Liver (tissue), 9 donors: Measurements from ENCODE around the gene CORO7. TPM values are rescaled to one million over a fixed set of nuclear protein-coding genes. Genes with fewer than 3 reads are reported as not detected.

Experiments
- DNase-seq: peaks from one replicate; pipeline ENCODE4 v3.0.0-alpha.2; 2017; ENCODE audit warnings: low spot score
- H3K27ac ChIP-seq, 2 donors: one replicate each; pipeline ENCODE4 v1.7.0; 2013; ENCODE audit warnings: inconsistent platforms in 2 of 2, low read length in 2 of 2, control low read depth in 1 of 2, low read depth in 1 of 2, mild to moderate bottlenecking in 1 of 2
- H3K27me3 ChIP-seq, 4 donors: one replicate each; pipeline versions ENCODE4 v1.6.1 to v1.7.0; 2013; ENCODE audit warnings: low read length in 3 of 4, inconsistent platforms in 1 of 4, mild to moderate bottlenecking in 1 of 4, moderate library complexity in 1 of 4; ENCODE audit not compliant: control insufficient read depth in 4 of 4, insufficient read depth in 4 of 4
- H3K36me3 ChIP-seq, 4 donors: one replicate each; pipeline versions ENCODE4 v1.6.1 to v1.7.0; 2013; ENCODE audit warnings: low read length in 3 of 4, mild to moderate bottlenecking in 3 of 4, low read depth in 1 of 4, moderate library complexity in 1 of 4; ENCODE audit not compliant: control insufficient read depth in 4 of 4, insufficient read depth in 3 of 4
- H3K4me1 ChIP-seq, 4 donors: one replicate each; pipeline versions ENCODE4 v1.6.1 to v1.7.0; 2013; ENCODE audit warnings: low read length in 3 of 4, mild to moderate bottlenecking in 3 of 4, moderate library complexity in 1 of 4; ENCODE audit not compliant: control insufficient read depth in 4 of 4, insufficient read depth in 4 of 4
- H3K4me3 ChIP-seq, 3 donors: one replicate each; pipeline versions ENCODE4 v1.6.1 to v1.7.0; 2013; ENCODE audit warnings: low read length in 3 of 3, control low read depth in 1 of 3, low read depth in 1 of 3, mild to moderate bottlenecking in 1 of 3
- H3K9ac ChIP-seq, 2 donors: one replicate each; pipeline ENCODE4 v1.7.0; 2013; ENCODE audit warnings: low read length in 2 of 2, mild to moderate bottlenecking in 2 of 2, moderate library complexity in 2 of 2, control low read depth in 1 of 2, low read depth in 1 of 2
- H3K9me3 ChIP-seq, 4 donors: one replicate each; pipeline versions ENCODE4 v1.6.1 to v1.7.0; 2013; ENCODE audit warnings: low read length in 3 of 4; ENCODE audit not compliant: control insufficient read depth in 4 of 4
- ATF3 ChIP-seq: IDR thresholded peaks from 2 replicates; pipeline ENCODE4 v1.6.1; 2016; ENCODE audit warnings: antibody characterized with exemption
- EGR1 ChIP-seq, 2 donors: IDR thresholded peaks; 2 replicates each; pipeline ENCODE4 v1.6.1; 2016 to 2018; ENCODE audit warnings: antibody characterized with exemption in 2 of 2, low read depth in 2 of 2
- FOXA1 ChIP-seq: IDR thresholded peaks from 2 replicates; pipeline ENCODE4 v1.6.1; 2016; ENCODE audit warnings: antibody characterized with exemption
- FOXA2 ChIP-seq: IDR thresholded peaks from 2 replicates; pipeline ENCODE4 v1.6.1; 2016; ENCODE audit warnings: antibody characterized with exemption
- GABPA ChIP-seq, 2 donors: IDR thresholded peaks in 1 of 2; conservative IDR thresholded peaks in 1 of 2; 2 replicates each; pipeline ENCODE4 v1.6.1; 2016; ENCODE audit warnings: antibody characterized with exemption in 2 of 2, mild to moderate bottlenecking in 1 of 2, moderate library complexity in 1 of 2
- JUND ChIP-seq, 2 donors: IDR thresholded peaks; 2 replicates each; pipeline ENCODE4 v1.6.1; 2016; ENCODE audit warnings: antibody characterized with exemption in 2 of 2
- MAX ChIP-seq: IDR thresholded peaks from 2 replicates; pipeline ENCODE4 v1.6.1; 2016; ENCODE audit warnings: antibody characterized with exemption
- RAD21 ChIP-seq, 2 donors: IDR thresholded peaks; 2 replicates each; pipeline ENCODE4 v1.6.1; 2016; ENCODE audit warnings: antibody characterized with exemption in 2 of 2, mild to moderate bottlenecking in 2 of 2
- REST ChIP-seq: IDR thresholded peaks from 2 replicates; pipeline ENCODE4 v1.6.1; 2016; ENCODE audit warnings: antibody characterized with exemption, mild to moderate bottlenecking
- RXRA ChIP-seq, 2 donors: IDR thresholded peaks; 2 replicates each; pipeline ENCODE4 v1.6.1; 2017 to 2018; ENCODE audit warnings: antibody characterized with exemption in 2 of 2, mild to moderate bottlenecking in 1 of 2
- SP1 ChIP-seq: IDR thresholded peaks from 2 replicates; pipeline ENCODE4 v1.6.1; 2018; ENCODE audit warnings: antibody characterized with exemption, mild to moderate bottlenecking
- YY1 ChIP-seq: IDR thresholded peaks from 2 replicates; pipeline ENCODE4 v1.6.1; 2016; ENCODE audit warnings: antibody characterized with exemption, mild to moderate bottlenecking
- ZBTB33 ChIP-seq: IDR thresholded peaks from 2 replicates; pipeline ENCODE4 v1.6.1; 2016; ENCODE audit warnings: antibody characterized with exemption
- WGBS: extraction: QIAGEN DNeasy Blood & Tissue Kit; methylation state at CpG from one replicate; pipeline ENCODE4 v1.1.7; 2013; 5-methylcytosine and 5-hydroxymethylcytosine counted together
- polyA plus RNA-seq, 2 donors: library from polyadenylated mRNA; stranded (reverse) in 1 of 2; unstranded in 1 of 2; fragments of 200-250 nt in 1 of 2; fragments of >200 nt in 1 of 2; fragmentation: Nextera tagmentation in 1 of 2; extraction: Ambion mirVana in 1 of 2; gene quantifications; one replicate each; pipeline versions ENCODE4 v1.2.1 to v1.2.3, GENCODE V29; 2013 to 2015
- total RNA-seq, 2 donors: library from RNA; depleted of rRNA; stranded (reverse); fragments of >200 nt; gene quantifications; one replicate each; pipeline ENCODE4 v1.2.3, GENCODE V29; 2014
- donor health status: healthy.
- donor health status: healthy.
- donor health status: healthy.
- donor health status: healthy.
- donor health status: healthy.

Gene CORO7
- total and polyA plus RNA-seq, 4 donors, result 7.3 to 21.5 (median 13.0) TPM

- Histone ChIP-seq H3K36me3 (peaks cover 4 to 9% (median 7%) of the 10 kb centered on the region in 4 donors), H3K27ac (no peak overlapping the region)
- WGBS, result 88% methylated on average over 22 of the region's 22 CpGs
These were observed 8.7 kb downstream of the CORO7 start for GRCh38 chr16:4407543-4408322.

GRCh38 chr16:4404967-4405696 lies 11.3 kb downstream of the CORO7 start:
- H3K36me3 ChIP-seq, result peaks cover 4 to 9% (median 7%) of the 10 kb centered on the region in 4 donors

More at GRCh38 chr16:4407543-4408322, 8.7 kb downstream of the CORO7 start:
- Histone ChIP-seq H3K27me3 (no peaks in the 10 kb centered on the region), H3K9ac (no peak overlapping the region), H3K4me3 (no peak overlapping the region), H3K4me1 (peaks cover 0 to 13% (median under 1%) of the 10 kb centered on the region in 4 donors), H3K9me3 (no peaks in the 10 kb centered on the region)
- TF ChIP-seq FOXA2, result no peak
- no peak for TF ChIP-seq JUND (IDR thresholded peaks at IDR 0.05)
- no peak for TF ChIP-seq EGR1 (IDR thresholded peaks at IDR 0.05; ENCODE audit: low read depth in 2 of 2)
- no peak for DNase-seq

More at GRCh38 chr16:4404967-4405696, 11.3 kb downstream of the CORO7 start:
- peaks cover 0 to 6% (median 0%) of the 10 kb centered on the region in 4 donors for H3K4me1 ChIP-seq
- H3K27me3 ChIP-seq, result no peaks in the 10 kb centered on the region
- TF ChIP-seq REST (no peak), ATF3 (no peak), RAD21 (IDR thresholded peaks at IDR 0.05) (no peak), FOXA1 (no peak), EGR1 (IDR thresholded peaks at IDR 0.05; ENCODE audit: low read depth in 2 of 2) (no peak), GABPA (IDR thresholded peaks at IDR 0.05 in 1 of 2, conservative IDR thresholded peaks at IDR 0.05 in 1 of 2) (no peak), YY1 (no peak), ZBTB33 (no peak), RXRA (IDR thresholded peaks at IDR 0.05) (no peak), MAX (no peak), SP1 (no peak)
- no peaks in the 10 kb centered on the region for H3K9me3 ChIP-seq
- 91% methylated on average over 24 of the region's 24 CpGs for WGBS
- H3K4me3 ChIP-seq, result no peak overlapping the region
- no peak for DNase-seq
- no peak overlapping the region for H3K27ac ChIP-seq
- H3K9ac ChIP-seq, result no peak overlapping the region
